GM12878 (cell line): ENCODE measurements around the gene ZDHHC1.

Experiments used
- EP300 ChIP-seq, 2 experiments: fragments of 150-350 bp in 1 of 2; IDR thresholded peaks; 2 replicates each; pipeline ENCODE4 v1.6.1; 2011 to 2012; ENCODE audit warnings: low read depth in 2 of 2, low read length in 2 of 2, borderline replicate concordance in 1 of 2, improper control_type of control experiment in 1 of 2, inconsistent platforms in 1 of 2; ENCODE audit not compliant: control insufficient read depth in 1 of 2
- ETV6 ChIP-seq, 2 experiments: fragments of 450-650 bp in 1 of 2; IDR thresholded peaks in 1 of 2; conservative IDR thresholded peaks in 1 of 2; 2 replicates each; pipeline ENCODE4 v1.6.1; 2014; ENCODE audit warnings: antibody characterized with exemption in 1 of 2, borderline replicate concordance in 1 of 2, low read depth in 1 of 2, mild to moderate bottlenecking in 1 of 2, moderate library complexity in 1 of 2
- EZH2 ChIP-seq: IDR thresholded peaks from 2 replicates; pipeline ENCODE4 v1.6.1; 2012; ENCODE audit warnings: low read depth, mild to moderate bottlenecking, control low read depth, inconsistent platforms, low read length, borderline replicate concordance; ENCODE audit not compliant: control insufficient read depth
- IKZF1 ChIP-seq: fragments of 450-650 bp; conservative IDR thresholded peaks from 2 replicates; pipeline ENCODE4 v1.6.1; 2017; ENCODE audit warnings: antibody characterized with exemption, mild to moderate bottlenecking
- NFIC ChIP-seq: IDR thresholded peaks from 2 replicates; pipeline ENCODE4 v1.6.1; 2012; ENCODE audit warnings: low read depth, mild to moderate bottlenecking, inconsistent platforms, low read length, moderate library complexity
- POLR2A ChIP-seq: IDR thresholded peaks from 2 replicates; pipeline ENCODE4 v1.6.1; 2011; ENCODE audit warnings: low read depth, mild to moderate bottlenecking, low read length
- PRDM15 ChIP-seq: fragments of 450-650 bp; formaldehyde crosslinking; IDR thresholded peaks from 2 replicates; pipeline ENCODE4 v1.4.0; 2020; ENCODE audit warnings: mild to moderate bottlenecking, moderate library complexity
- RFX5 ChIP-seq: IDR thresholded peaks from 2 replicates; pipeline ENCODE4 v1.6.1; 2011; ENCODE audit warnings: low read depth, low read length, improper control_type of control experiment
- USF2 ChIP-seq: IDR thresholded peaks from 2 replicates; pipeline ENCODE4 v1.6.1; 2011; ENCODE audit warnings: low read depth, low read length, improper control_type of control experiment, borderline replicate concordance
- TF ChIP-seq, protein P1 (sequence below), 3 experiments: IDR thresholded peaks in 2 of 3; conservative IDR thresholded peaks in 1 of 3; 2 replicates each; pipeline ENCODE4 v1.5.1; 2011; ENCODE audit warnings: low read depth in 3 of 3, low read length in 3 of 3, mild to moderate bottlenecking in 3 of 3, control low read depth in 2 of 3, moderate library complexity in 2 of 3, inconsistent platforms in 1 of 3, mixed read lengths in 1 of 3; ENCODE audit not compliant: control insufficient read depth in 2 of 3, insufficient read depth in 1 of 3; ENCODE audit errors: extremely low read depth in 1 of 3
- TF ChIP-seq, protein P2 (sequence below): IDR thresholded peaks from 2 replicates; pipeline ENCODE4 v1.6.1; 2011; ENCODE audit warnings: borderline replicate concordance, low read depth, mild to moderate bottlenecking, moderate library complexity, mixed read lengths, low read length; ENCODE audit not compliant: insufficient read depth; ENCODE audit errors: extremely low read length

- no peak for TF ChIP-seq EZH2
- no peak for TF ChIP-seq POLR2A
- TF ChIP-seq, protein P1, sequence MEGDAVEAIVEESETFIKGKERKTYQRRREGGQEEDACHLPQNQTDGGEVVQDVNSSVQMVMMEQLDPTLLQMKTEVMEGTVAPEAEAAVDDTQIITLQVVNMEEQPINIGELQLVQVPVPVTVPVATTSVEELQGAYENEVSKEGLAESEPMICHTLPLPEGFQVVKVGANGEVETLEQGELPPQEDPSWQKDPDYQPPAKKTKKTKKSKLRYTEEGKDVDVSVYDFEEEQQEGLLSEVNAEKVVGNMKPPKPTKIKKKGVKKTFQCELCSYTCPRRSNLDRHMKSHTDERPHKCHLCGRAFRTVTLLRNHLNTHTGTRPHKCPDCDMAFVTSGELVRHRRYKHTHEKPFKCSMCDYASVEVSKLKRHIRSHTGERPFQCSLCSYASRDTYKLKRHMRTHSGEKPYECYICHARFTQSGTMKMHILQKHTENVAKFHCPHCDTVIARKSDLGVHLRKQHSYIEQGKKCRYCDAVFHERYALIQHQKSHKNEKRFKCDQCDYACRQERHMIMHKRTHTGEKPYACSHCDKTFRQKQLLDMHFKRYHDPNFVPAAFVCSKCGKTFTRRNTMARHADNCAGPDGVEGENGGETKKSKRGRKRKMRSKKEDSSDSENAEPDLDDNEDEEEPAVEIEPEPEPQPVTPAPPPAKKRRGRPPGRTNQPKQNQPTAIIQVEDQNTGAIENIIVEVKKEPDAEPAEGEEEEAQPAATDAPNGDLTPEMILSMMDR (IDR thresholded peaks at IDR 0.05 in 2 of 3, conservative IDR thresholded peaks at IDR 0.05 in 1 of 3; ENCODE audit: control insufficient read depth in 2 of 3, extremely low read depth in 1 of 3, insufficient read depth in 1 of 3, low read depth in 3 of 3, low read length in 3 of 3) = no peak
- no peak for TF ChIP-seq USF2
- TF ChIP-seq IKZF1 = no peak
- TF ChIP-seq NFIC = no peak
- no peak for TF ChIP-seq ETV6 (conservative IDR thresholded peaks at IDR 0.05 in 1 of 2, IDR thresholded peaks at IDR 0.05 in 1 of 2; ENCODE audit: borderline replicate concordance in 1 of 2, low read depth in 1 of 2)
- no peak for TF ChIP-seq EP300 (IDR thresholded peaks at IDR 0.05; ENCODE audit: borderline replicate concordance in 1 of 2, control insufficient read depth in 1 of 2, low read depth in 2 of 2, low read length in 2 of 2)
- TF ChIP-seq PRDM15 = no peak
- TF ChIP-seq, protein P2, sequence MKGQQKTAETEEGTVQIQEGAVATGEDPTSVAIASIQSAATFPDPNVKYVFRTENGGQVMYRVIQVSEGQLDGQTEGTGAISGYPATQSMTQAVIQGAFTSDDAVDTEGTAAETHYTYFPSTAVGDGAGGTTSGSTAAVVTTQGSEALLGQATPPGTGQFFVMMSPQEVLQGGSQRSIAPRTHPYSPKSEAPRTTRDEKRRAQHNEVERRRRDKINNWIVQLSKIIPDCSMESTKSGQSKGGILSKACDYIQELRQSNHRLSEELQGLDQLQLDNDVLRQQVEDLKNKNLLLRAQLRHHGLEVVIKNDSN = no peak
- no peak for TF ChIP-seq RFX5
These were observed 16.9 kb upstream of the ZDHHC1 start for GRCh38 chr16:67433131-67433719.
